GM15510 (cell line): ENCODE measurements around the gene PCDHGB1.

Source experiments
- POLR2A ChIP-seq: IDR thresholded peaks from 3 replicates; pipeline ENCODE4 v1.6.1; 2011; ENCODE audit warnings: borderline replicate concordance; ENCODE audit not compliant: insufficient read length; ENCODE audit errors: extremely low read depth

Gene PCDHGB1

DNA sequence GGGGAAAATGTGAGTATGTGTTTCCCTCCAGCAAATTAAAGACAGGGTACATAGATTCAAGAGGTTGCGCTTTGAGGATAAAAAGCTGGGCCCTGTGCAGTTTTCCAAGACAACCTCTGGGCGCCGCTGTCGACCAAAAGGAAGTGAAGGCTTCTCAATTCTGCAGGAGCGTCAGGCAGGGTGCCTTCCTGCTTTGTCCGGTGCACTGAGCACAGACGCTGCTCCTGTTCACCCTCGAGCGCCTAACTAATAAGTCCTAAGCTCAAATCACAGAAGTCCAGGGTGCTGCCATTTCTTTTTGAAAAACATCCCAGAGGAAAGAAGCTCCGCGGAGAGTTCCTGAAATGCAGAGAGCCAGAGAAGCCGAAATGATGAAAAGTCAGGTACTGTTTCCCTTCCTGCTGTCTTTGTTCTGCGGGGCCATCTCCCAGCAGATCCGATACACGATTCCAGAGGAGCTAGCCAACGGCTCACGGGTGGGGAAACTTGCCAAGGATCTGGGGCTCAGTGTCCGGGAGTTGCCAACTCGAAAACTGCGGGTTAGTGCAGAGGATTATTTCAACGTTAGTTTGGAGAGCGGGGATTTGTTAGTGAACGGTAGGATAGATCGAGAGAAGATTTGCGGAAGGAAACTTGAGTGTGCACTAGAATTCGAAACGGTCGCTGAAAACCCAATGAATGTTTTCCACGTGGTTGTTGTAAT lies at the start of gene PCDHGB1:
TSS of gene PCDHGB1 (plus strand) at position 183 of the 703 bp plus-strand sequence. CDS start at position 345, 162 bp downstream.
- no peak for TF ChIP-seq POLR2A

DNA sequence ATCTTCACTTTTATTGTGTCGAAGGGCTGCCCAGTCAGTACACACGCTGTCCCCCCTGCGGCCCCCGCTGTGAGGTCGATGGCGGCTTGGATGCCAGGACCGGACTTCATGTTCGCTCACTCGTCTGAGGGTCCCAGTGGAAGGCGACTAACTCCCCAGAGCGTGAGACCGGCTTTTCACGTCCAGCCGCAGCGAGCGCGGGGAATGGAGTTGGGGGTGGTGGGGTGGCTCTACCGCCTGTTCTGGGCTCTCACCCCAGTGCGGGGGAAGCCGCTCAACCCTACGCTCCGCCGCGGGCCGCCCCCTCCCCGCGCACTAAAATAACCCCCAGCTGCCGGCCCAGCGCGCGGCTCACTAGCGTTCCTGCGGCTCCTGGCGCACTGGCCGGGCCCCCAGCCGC lies 46.1 kb upstream of the PCDHGB1 start, which contains the start of gene SLC25A2:
TSS of gene SLC25A2 (minus strand) at position 294 of the 400 bp plus-strand sequence. CDS start at position 110, 184 bp downstream.
- TF ChIP-seq POLR2A = no peak

GRCh38 chr5:141306630-141307029 lies 43.3 kb upstream of the PCDHGB1 start:
- TF ChIP-seq POLR2A = no peak

- TF ChIP-seq POLR2A = no peak
Measured at GRCh38 chr5:141313711-141314110, 36.2 kb upstream of the PCDHGB1 start.

DNA sequence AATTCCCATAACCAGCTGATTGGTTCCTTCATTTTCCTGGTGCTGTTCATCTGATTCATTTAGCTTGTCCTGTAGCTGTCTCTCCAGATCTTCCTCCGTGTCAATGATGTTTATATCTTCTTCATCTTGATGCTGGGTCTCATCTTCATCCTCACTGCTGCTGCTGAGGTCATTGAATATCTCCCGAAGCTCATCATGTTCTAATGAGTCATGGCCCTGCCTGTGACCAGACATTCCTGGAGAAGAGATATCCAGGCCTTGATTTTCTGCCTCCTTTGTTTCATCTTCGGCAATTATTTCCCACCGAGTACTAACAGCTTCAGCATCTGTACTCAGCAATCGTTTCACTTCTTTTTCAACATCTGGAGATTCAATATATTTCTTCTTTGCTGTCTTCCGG lies 30.7 kb upstream of the PCDHGB1 start:
- no peak for TF ChIP-seq POLR2A

- TF ChIP-seq POLR2A = no peak
Measured at GRCh38 chr5:141319699-141320098, 30.2 kb upstream of the PCDHGB1 start.

GRCh38 chr5:141320225-141321169 lies 29.4 kb upstream of the PCDHGB1 start, which contains the start of gene TAF7:
TSS of gene TAF7 (minus strand) at chr5:141320784. CDS start at chr5:141320044, 740 bp downstream.
- peak; percentile 97 for TF ChIP-seq POLR2A

DNA sequence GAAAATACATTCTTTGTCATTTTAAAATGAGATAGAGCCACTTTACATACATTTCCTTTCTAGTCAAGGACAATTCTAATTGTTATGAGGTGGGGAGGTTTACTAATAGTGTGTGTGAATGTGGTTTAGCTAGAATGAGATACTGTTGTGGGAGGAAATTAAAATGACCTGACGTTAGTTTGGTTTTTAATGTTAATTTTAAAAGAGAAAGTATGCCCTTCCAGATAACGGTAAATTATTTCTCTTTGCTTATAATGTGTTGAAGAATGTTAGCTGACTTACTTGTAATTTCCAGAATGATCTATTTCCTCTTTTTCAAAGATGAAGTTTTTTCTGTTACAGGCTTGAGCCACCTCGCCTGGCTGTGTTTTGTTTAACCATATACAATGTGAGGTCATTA lies 27.6 kb upstream of the PCDHGB1 start:
- TF ChIP-seq POLR2A = no peak

GRCh38 chr5:141326088-141326854 lies 23.6 kb upstream of the PCDHGB1 start:
- TF ChIP-seq POLR2A = no peak

- no peak for TF ChIP-seq POLR2A
Measured at GRCh38 chr5:141328231-141328630, 21.7 kb upstream of the PCDHGB1 start.

DNA sequence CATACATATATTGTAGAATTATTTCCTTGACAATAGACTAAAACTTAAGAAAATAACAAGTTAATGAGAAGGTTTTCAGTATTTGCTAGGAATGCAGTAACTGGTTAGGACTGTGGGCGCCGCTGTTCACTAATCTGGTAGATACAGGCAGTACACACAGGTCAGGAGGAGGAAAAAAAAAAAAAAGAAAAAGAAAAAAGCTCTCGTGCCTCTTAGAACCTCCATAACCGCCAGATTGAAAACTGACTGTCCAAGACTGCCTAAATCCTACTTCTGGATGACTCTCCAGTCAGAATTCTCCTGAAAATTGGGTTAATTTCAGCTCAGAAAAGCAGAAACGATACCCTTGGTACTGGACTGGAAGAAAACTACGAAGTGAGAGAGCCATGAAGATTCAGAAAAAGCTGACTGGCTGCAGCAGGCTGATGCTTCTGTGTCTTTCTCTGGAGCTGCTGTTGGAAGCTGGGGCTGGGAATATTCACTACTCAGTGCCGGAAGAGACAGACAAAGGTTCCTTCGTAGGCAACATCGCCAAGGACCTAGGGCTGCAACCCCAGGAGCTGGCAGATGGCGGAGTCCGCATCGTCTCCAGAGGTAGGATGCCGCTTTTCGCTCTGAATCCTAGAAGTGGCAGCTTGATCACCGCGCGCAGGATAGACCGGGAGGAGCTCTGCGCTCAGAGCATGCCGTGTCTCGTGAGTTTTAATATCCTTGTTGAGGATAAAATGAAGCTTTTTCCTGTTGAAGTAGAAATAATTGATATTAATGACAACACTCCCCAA lies 19.4 kb upstream of the PCDHGB1 start, which contains the start of gene PCDHGA1:
TSS of gene PCDHGA1 (plus strand) at position 216 of the 782 bp plus-strand sequence.
- no peak for TF ChIP-seq POLR2A

- no peak for TF ChIP-seq POLR2A
Measured at GRCh38 chr5:141338538-141339306, 11.2 kb upstream of the PCDHGB1 start, which contains the start of gene PCDHGA2. TSS of gene PCDHGA2 (plus strand) at chr5:141338760.

DNA sequence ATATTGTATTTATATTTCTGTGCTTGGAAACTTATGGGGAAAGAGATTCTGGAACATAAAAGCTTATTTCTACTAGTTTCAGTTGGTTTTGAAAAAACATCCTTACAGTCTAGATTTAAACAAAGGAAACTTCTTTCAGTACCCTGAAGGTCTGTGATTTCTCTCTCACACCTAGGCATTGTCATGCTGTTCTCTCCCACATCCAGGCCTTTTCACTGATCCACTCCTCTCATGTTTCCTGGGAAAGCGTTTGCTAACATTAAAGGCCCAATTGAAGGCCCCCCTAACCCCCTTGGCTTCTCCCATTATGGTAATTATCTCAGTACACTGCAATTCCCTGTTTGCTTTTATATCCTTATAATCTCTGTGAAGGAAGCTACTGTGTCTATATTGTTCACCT lies 7.1 kb upstream of the PCDHGB1 start:
- no peak for TF ChIP-seq POLR2A
